C1 segment of cervical spinal cord (tissue), 14 donors: ENCODE data around the gene ARHGEF2.
"Not testable (repeated sequence)": the region's sequence is repeated elsewhere in the genome, so short reads cannot be mapped to it uniquely, and the experiment has no call there.

ENCODE experiments used
- DNase-seq, 14 donors: peaks; one replicate each; lab custom pipeline; 2025; lab: John Stamatoyannopoulos, UW

The ARHGEF2 gene

GRCh38 chr1:155944444-155944799 is 33.9 kb downstream of the ARHGEF2 start:
- DNase-seq, result no peak

GRCh38 chr1:155942578-155943141 is 35.7 kb downstream of the ARHGEF2 start:
- DNase-seq, result no peak

GRCh38 chr1:155941845-155942531 is 36.4 kb downstream of the ARHGEF2 start:
- DNase-seq, result no peak

- no peak for DNase-seq
Measured at GRCh38 chr1:155940993-155941844, 37.1 kb downstream of the ARHGEF2 start, which contains the start of gene RXFP4. TSS of gene RXFP4 (plus strand) at chr1:155941638. CDS start at chr1:155941710, 72 bp downstream.

- DNase-seq, result no peak
Measured at GRCh38 chr1:155940482-155940992, 37.8 kb downstream of the ARHGEF2 start.

- DNase-seq, result peak in 3 of 14 donors; percentile 10 to 72 (median 17)
Measured at GRCh38 chr1:155938220-155938627, 40.1 kb downstream of the ARHGEF2 start.

GRCh38 chr1:155934936-155935590 is 43.3 kb downstream of the ARHGEF2 start:
- DNase-seq, result no peak

- peak; percentile 52 to 97 (median 94) for DNase-seq
Measured at GRCh38 chr1:155934097-155934935, 44.0 kb downstream of the ARHGEF2 start, which contains the start of gene KHDC4. TSS of gene KHDC4 (minus strand) at chr1:155934413. CDS start at chr1:155934373, 40 bp downstream.

- no peak for DNase-seq
Measured at GRCh38 chr1:155933591-155934096, 44.7 kb downstream of the ARHGEF2 start.

GRCh38 chr1:155932487-155932886 is 45.9 kb downstream of the ARHGEF2 start:
- no peak for DNase-seq

GRCh38 chr1:155932081-155932480 is 46.3 kb downstream of the ARHGEF2 start:
- DNase-seq, result no peak

GRCh38 chr1:155931332-155932038 is 46.9 kb downstream of the ARHGEF2 start:
- no peak for DNase-seq

GRCh38 chr1:155930725-155931124 is 47.6 kb downstream of the ARHGEF2 start:
- DNase-seq, result not testable (repeated sequence)

- DNase-seq, result no peak
Measured at GRCh38 chr1:155929057-155929456, 49.3 kb downstream of the ARHGEF2 start.

GRCh38 chr1:155925506-155925905 is 52.8 kb downstream of the ARHGEF2 start:
- no peak for DNase-seq

GRCh38 chr1:155920717-155921116 is 57.6 kb downstream of the ARHGEF2 start:
- no peak for DNase-seq

- no peak for DNase-seq
Measured at GRCh38 chr1:155919801-155920200, 58.5 kb downstream of the ARHGEF2 start.

GRCh38 chr1:155918660-155919059 is 59.7 kb downstream of the ARHGEF2 start:
- no peak for DNase-seq

- DNase-seq, result no peak
Measured at GRCh38 chr1:155913969-155914757, 64.2 kb downstream of the ARHGEF2 start.
